H9 (cell line): ENCODE data around the gene LCE1C. TPM values are rescaled to one million over a fixed set of nuclear protein-coding genes. Genes with fewer than 3 reads are reported as not detected.

Source experiments
- DNase-seq: peaks from one replicate; pipeline ENCODE4 v3.0.0-alpha.2; 2017
- H2AFZ ChIP-seq: one replicate; pipeline ENCODE4 v1.6.1; 2013; ENCODE audit warnings: mild to moderate bottlenecking, low read length, control low read depth, moderate library complexity
- H2AK5ac ChIP-seq: 2 replicates; pipeline ENCODE4 v1.6.1; 2013; ENCODE audit warnings: low read length, control low read depth, mixed read lengths; ENCODE audit not compliant: insufficient read length
- H2BK120ac ChIP-seq: one replicate; pipeline ENCODE4 v1.6.1; 2013; ENCODE audit warnings: low read depth, mild to moderate bottlenecking, low read length, control low read depth, inconsistent platforms; ENCODE audit not compliant: poor library complexity, severe bottlenecking
- H2BK12ac ChIP-seq: 2 replicates; pipeline ENCODE4 v1.6.1; 2013; ENCODE audit warnings: low read length, control low read depth, mixed read lengths, low read depth; ENCODE audit not compliant: insufficient read length
- H2BK15ac ChIP-seq: 2 replicates; pipeline ENCODE4 v1.6.1; 2013; ENCODE audit warnings: low read depth, low read length, control low read depth
- H2BK20ac ChIP-seq: one replicate; pipeline ENCODE4 v1.6.1; 2013; ENCODE audit warnings: low read depth, mild to moderate bottlenecking, low read length, control low read depth, inconsistent platforms; ENCODE audit not compliant: poor library complexity, severe bottlenecking
- H2BK5ac ChIP-seq: 2 replicates; pipeline ENCODE4 v1.6.1; 2013; ENCODE audit warnings: low read length, control low read depth, mixed read lengths; ENCODE audit not compliant: insufficient read length
- H3K14ac ChIP-seq: 2 replicates; pipeline ENCODE4 v1.6.1; 2013; ENCODE audit warnings: low read length, control low read depth; ENCODE audit not compliant: insufficient read depth
- H3K18ac ChIP-seq: 2 replicates; pipeline ENCODE4 v1.6.1; 2013; ENCODE audit warnings: low read depth, mild to moderate bottlenecking, mixed read lengths, low read length, control low read depth; ENCODE audit not compliant: insufficient read length
- H3K23ac ChIP-seq: 2 replicates; pipeline ENCODE4 v1.6.1; 2013; ENCODE audit warnings: low read length, control low read depth, mixed read lengths, low read depth; ENCODE audit not compliant: insufficient read length
- H3K23me2 ChIP-seq: 2 replicates; pipeline ENCODE4 v1.6.1; 2013; ENCODE audit warnings: low read depth, mild to moderate bottlenecking, mixed read lengths, low read length, control low read depth; ENCODE audit not compliant: insufficient read length, poor library complexity, severe bottlenecking
- H3K27ac ChIP-seq: 2 replicates; pipeline ENCODE4 v1.5.1; 2013; ENCODE audit warnings: low read length, control low read depth, mixed read lengths, low read depth; ENCODE audit not compliant: insufficient read length
- H3K27me3 ChIP-seq: 2 replicates; pipeline ENCODE4 v1.6.1; 2013; ENCODE audit warnings: low read length, control low read depth, inconsistent platforms; ENCODE audit not compliant: insufficient read depth
- H3K4ac ChIP-seq: 2 replicates; pipeline ENCODE4 v1.6.1; 2013; ENCODE audit warnings: low read depth, mild to moderate bottlenecking, control low read depth, inconsistent platforms, low read length, moderate library complexity
- H3K4me1 ChIP-seq: 2 replicates; pipeline ENCODE4 v1.6.1; 2013; ENCODE audit warnings: low read length, control low read depth, inconsistent platforms; ENCODE audit not compliant: insufficient read depth
- H3K4me2 ChIP-seq: 2 replicates; pipeline ENCODE4 v1.6.1; 2013; ENCODE audit warnings: low read length, control low read depth, mixed read lengths; ENCODE audit not compliant: insufficient read length, insufficient read depth
- H3K56ac ChIP-seq: 2 replicates; pipeline ENCODE4 v1.6.1; 2013; ENCODE audit warnings: low read depth, mild to moderate bottlenecking, mixed read lengths, low read length, control low read depth; ENCODE audit not compliant: insufficient read length
- H3K79me1 ChIP-seq: 2 replicates; pipeline ENCODE4 v1.6.1; 2013; ENCODE audit warnings: low read depth, mild to moderate bottlenecking, moderate library complexity, low read length, control low read depth, inconsistent platforms; ENCODE audit not compliant: insufficient read depth, poor library complexity, severe bottlenecking
- H3K79me2 ChIP-seq: 2 replicates; pipeline ENCODE4 v1.6.1; 2013; ENCODE audit warnings: low read length, control low read depth, inconsistent platforms; ENCODE audit not compliant: insufficient read depth
- H3K9ac ChIP-seq: 2 replicates; pipeline ENCODE4 v1.6.1; 2013; ENCODE audit warnings: low read length, control low read depth, mixed read lengths; ENCODE audit not compliant: insufficient read length; ENCODE audit errors: extremely low read depth
- H3K9me3 ChIP-seq: one replicate; pipeline ENCODE4 v1.6.1; 2013; ENCODE audit warnings: low read depth, low read length, inconsistent platforms; ENCODE audit not compliant: control insufficient read depth
- H3T11ph ChIP-seq: one replicate; pipeline ENCODE4 v1.6.1; 2013; ENCODE audit warnings: mild to moderate bottlenecking, low read length, control low read depth, inconsistent platforms
- H4K20me1 ChIP-seq: one replicate; pipeline ENCODE4 v1.6.1; 2013; ENCODE audit not compliant: control insufficient read depth, insufficient read length, insufficient read depth
- H4K5ac ChIP-seq: 2 replicates; pipeline ENCODE4 v1.6.1; 2013; ENCODE audit warnings: low read depth, mild to moderate bottlenecking, mixed read lengths, low read length, control low read depth; ENCODE audit not compliant: insufficient read length
- H4K8ac ChIP-seq: replicated peaks from 2 replicates; pipeline ENCODE4 v1.6.1; 2013; ENCODE audit warnings: low read length, control low read depth, mixed read lengths, low read depth; ENCODE audit not compliant: insufficient read length
- H4K91ac ChIP-seq: 2 replicates; pipeline ENCODE4 v1.6.1; 2013; ENCODE audit warnings: low read depth, mild to moderate bottlenecking, moderate library complexity, mixed read lengths, low read length, control low read depth; ENCODE audit not compliant: insufficient read length
- H3K27ac Mint-ChIP-seq, 3 experiments: 2 replicates in 2 of 3; 3 replicates in 1 of 3; pipeline ENCODE4 v1.8.0; 2020 to 2021; ENCODE audit warnings: mixed read lengths in 3 of 3, mild to moderate bottlenecking in 1 of 3, moderate library complexity in 1 of 3
- H3K27me3 Mint-ChIP-seq: 2 replicates; pipeline ENCODE4 v1.8.0; 2021; ENCODE audit warnings: low read depth, mild to moderate bottlenecking, moderate library complexity, mixed read lengths
- H3K36me3 Mint-ChIP-seq, 3 experiments: 2 replicates in 2 of 3; 3 replicates in 1 of 3; pipeline ENCODE4 v1.8.0; 2020 to 2021; ENCODE audit warnings: low read depth in 3 of 3, mixed read lengths in 3 of 3; ENCODE audit not compliant: insufficient read depth in 1 of 3
- H3K4me1 Mint-ChIP-seq, 2 experiments: 2 replicates each; pipeline ENCODE4 v1.8.0; 2020; ENCODE audit warnings: mixed read lengths in 2 of 2
- H3K4me3 Mint-ChIP-seq, 2 experiments: 2 replicates in 1 of 2; 3 replicates in 1 of 2; pipeline ENCODE4 v1.8.0; 2020 to 2021; ENCODE audit warnings: mild to moderate bottlenecking in 2 of 2, mixed read lengths in 2 of 2, moderate library complexity in 1 of 2
- H3K9me3 Mint-ChIP-seq, 2 experiments: 2 replicates in 1 of 2; 3 replicates in 1 of 2; pipeline ENCODE4 v1.8.0; 2020; ENCODE audit warnings: mild to moderate bottlenecking in 2 of 2, mixed read lengths in 2 of 2, moderate library complexity in 1 of 2
- CTCF ChIP-seq: fragments of 200-600 bp; sonication (generic); conservative IDR thresholded peaks from 3 replicates; pipeline ENCODE4 v1.8.0; 2021; ENCODE audit warnings: antibody characterized with exemption, mild to moderate bottlenecking
- WGBS: extraction: QIAGEN DNeasy Blood & Tissue Kit; methylation state at CpG from one replicate; pipeline ENCODE4 v1.1.7; 2013; ENCODE audit warnings: missing lambda C conversion rate, low lambda C conversion rate, mixed read lengths; ENCODE audit not compliant: insufficient read length; ENCODE audit errors: extremely low coverage; 5-methylcytosine and 5-hydroxymethylcytosine counted together
- total RNA-seq: library from RNA; stranded (reverse); gene quantifications from 2 replicates; pipeline ENCODE4 v1.2.1, GENCODE V29; 2021

The LCE1C gene
- total RNA-seq, 1 experiment from 2014 or later, result not detected

GRCh38 chr1:152761609-152762213 lies 44.7 kb downstream of the LCE1C start:
- H3K9me3 ChIP-seq, result peaks cover 99% of the 10 kb centered on the region
- no peak overlapping the region for H3K56ac ChIP-seq
- WGBS, result no CpG with 5 or more reads among the region's 3 CpGs
- Mint-ChIP-seq H3K36me3 (peaks cover 21 to 40% (median 22%) of the 10 kb centered on the region in 3 experiments; a peak in 6 of 7 replicates), H3K27ac (no peak overlapping the region), H3K27me3 (peaks cover 4% of the 10 kb centered on the region; the same call in 1 of the 2 replicates), H3K4me1 (no peaks in the 10 kb centered on the region), H3K9me3 (peaks cover 92 to 95% of the 10 kb centered on the region in 2 experiments), H3K4me3 (no peak overlapping the region)
- no peak overlapping the region for H3K4ac ChIP-seq
- H3K9ac ChIP-seq, result no peak overlapping the region
- H2BK15ac ChIP-seq, result no peak overlapping the region
- no peak overlapping the region for H3K4me2 ChIP-seq
- H3K27me3 ChIP-seq, result no peaks in the 10 kb centered on the region
- H3K23me2 ChIP-seq, result no peaks in the 10 kb centered on the region
- H2BK120ac ChIP-seq, result no peak overlapping the region
- no peak overlapping the region for H4K5ac ChIP-seq
- H2BK20ac ChIP-seq, result no peak overlapping the region
- no peak for TF ChIP-seq CTCF
- H2AFZ ChIP-seq, result no peak overlapping the region
- no peak overlapping the region for H3K14ac ChIP-seq
- H3K18ac ChIP-seq, result no peak overlapping the region
- H3T11ph ChIP-seq, result no peak overlapping the region
- H3K27ac ChIP-seq, result no peak overlapping the region
- H4K20me1 ChIP-seq, result no peaks in the 10 kb centered on the region
- H2BK12ac ChIP-seq, result no peak overlapping the region
- H3K79me2 ChIP-seq, result no peaks in the 10 kb centered on the region
- H2BK5ac ChIP-seq, result no peak overlapping the region
- H3K79me1 ChIP-seq, result no peaks in the 10 kb centered on the region
- H4K8ac ChIP-seq, result no peak overlapping the region
- no peak overlapping the region for H2AK5ac ChIP-seq
- DNase-seq, result no peak
- H4K91ac ChIP-seq, result no peak overlapping the region
- H3K23ac ChIP-seq, result no peak overlapping the region
- no peaks in the 10 kb centered on the region for H3K4me1 ChIP-seq
